Glutamatergic neuron (in vitro differentiated cells): Measurements from ENCODE around the gene HDAC4. TPM values are rescaled to one million over a fixed set of nuclear protein-coding genes. Genes with fewer than 3 reads are reported as not detected.

Source experiments
- DNase-seq: peaks from one replicate; pipeline ENCODE4 v3.0.0; 2022
- H3K27ac Mint-ChIP-seq: one replicate; pipeline ENCODE4 v1.8.0; 2020; ENCODE audit warnings: mild to moderate bottlenecking, mixed read lengths, inconsistent platforms; ENCODE audit not compliant: unreplicated experiment
- H3K27me3 Mint-ChIP-seq: one replicate; pipeline ENCODE4 v1.8.0; 2020; ENCODE audit warnings: mild to moderate bottlenecking, moderate library complexity, mixed read lengths, inconsistent platforms; ENCODE audit not compliant: unreplicated experiment
- H3K36me3 Mint-ChIP-seq: one replicate; pipeline ENCODE4 v1.8.0; 2020; ENCODE audit warnings: mild to moderate bottlenecking, mixed read lengths, inconsistent platforms; ENCODE audit not compliant: unreplicated experiment
- H3K4me1 Mint-ChIP-seq: one replicate; pipeline ENCODE4 v1.8.0; 2020; ENCODE audit warnings: mild to moderate bottlenecking, low read depth, mixed read lengths, inconsistent platforms; ENCODE audit not compliant: unreplicated experiment
- H3K4me3 Mint-ChIP-seq: one replicate; pipeline ENCODE4 v1.8.0; 2020; ENCODE audit warnings: mild to moderate bottlenecking, mixed read lengths, inconsistent platforms; ENCODE audit not compliant: unreplicated experiment
- H3K9me3 Mint-ChIP-seq: one replicate; pipeline ENCODE4 v1.8.0; 2020; ENCODE audit warnings: mild to moderate bottlenecking, moderate library complexity, mixed read lengths, inconsistent platforms; ENCODE audit not compliant: unreplicated experiment
- total RNA-seq: library from RNA; stranded (reverse); fragmentation: NEBNext Ultra II Directional; extraction: Animal tissue kit (Norgen Biotek cat#: 25700); gene quantifications from one replicate; pipeline ENCODE4 v1.2.1, GENCODE V29; 2021; ENCODE audit not compliant: unreplicated experiment
- TF ChIP-seq, protein P1 (sequence below): fragments of 200-600 bp; sonication (generic); IDR thresholded peaks from one replicate; pipeline ENCODE4 v1.5.0; 2021; ENCODE audit not compliant: partially characterized antibody, unreplicated experiment

The HDAC4 gene
- total RNA-seq, 1 donor from 2014 or later = 90.6 TPM

DNA sequence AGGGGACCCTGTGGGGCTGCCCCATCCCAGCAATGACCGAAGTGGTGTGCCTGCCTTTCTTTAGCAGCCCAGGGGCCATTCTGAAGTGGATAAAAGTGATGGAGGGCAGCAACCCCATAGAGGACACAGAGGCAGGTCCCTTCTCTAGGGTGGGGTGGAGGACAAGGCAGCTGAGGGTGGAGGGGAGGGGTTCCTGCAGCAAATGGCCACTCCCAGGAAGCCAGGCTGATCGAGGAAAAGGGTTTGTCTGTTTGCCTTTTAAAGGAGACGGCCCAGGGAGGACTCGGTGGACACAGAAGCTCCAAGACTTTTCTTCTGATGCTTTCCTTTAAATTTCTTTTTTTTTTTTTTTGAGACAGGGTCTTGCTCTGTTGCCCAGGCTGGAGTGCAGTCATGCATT is 280.2 kb downstream of the HDAC4 start:
- Mint-ChIP-seq H3K4me1 (peaks cover 21% of the 10 kb centered on the region), H3K36me3 (peaks cover 16% of the 10 kb centered on the region), H3K27ac (no peak overlapping the region), H3K9me3 (peaks cover 18% of the 10 kb centered on the region), H3K27me3 (peaks cover 22% of the 10 kb centered on the region), H3K4me3 (no peak overlapping the region)
- TF ChIP-seq, protein P1, sequence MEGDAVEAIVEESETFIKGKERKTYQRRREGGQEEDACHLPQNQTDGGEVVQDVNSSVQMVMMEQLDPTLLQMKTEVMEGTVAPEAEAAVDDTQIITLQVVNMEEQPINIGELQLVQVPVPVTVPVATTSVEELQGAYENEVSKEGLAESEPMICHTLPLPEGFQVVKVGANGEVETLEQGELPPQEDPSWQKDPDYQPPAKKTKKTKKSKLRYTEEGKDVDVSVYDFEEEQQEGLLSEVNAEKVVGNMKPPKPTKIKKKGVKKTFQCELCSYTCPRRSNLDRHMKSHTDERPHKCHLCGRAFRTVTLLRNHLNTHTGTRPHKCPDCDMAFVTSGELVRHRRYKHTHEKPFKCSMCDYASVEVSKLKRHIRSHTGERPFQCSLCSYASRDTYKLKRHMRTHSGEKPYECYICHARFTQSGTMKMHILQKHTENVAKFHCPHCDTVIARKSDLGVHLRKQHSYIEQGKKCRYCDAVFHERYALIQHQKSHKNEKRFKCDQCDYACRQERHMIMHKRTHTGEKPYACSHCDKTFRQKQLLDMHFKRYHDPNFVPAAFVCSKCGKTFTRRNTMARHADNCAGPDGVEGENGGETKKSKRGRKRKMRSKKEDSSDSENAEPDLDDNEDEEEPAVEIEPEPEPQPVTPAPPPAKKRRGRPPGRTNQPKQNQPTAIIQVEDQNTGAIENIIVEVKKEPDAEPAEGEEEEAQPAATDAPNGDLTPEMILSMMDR = no peak
- DNase-seq = no peak

DNA sequence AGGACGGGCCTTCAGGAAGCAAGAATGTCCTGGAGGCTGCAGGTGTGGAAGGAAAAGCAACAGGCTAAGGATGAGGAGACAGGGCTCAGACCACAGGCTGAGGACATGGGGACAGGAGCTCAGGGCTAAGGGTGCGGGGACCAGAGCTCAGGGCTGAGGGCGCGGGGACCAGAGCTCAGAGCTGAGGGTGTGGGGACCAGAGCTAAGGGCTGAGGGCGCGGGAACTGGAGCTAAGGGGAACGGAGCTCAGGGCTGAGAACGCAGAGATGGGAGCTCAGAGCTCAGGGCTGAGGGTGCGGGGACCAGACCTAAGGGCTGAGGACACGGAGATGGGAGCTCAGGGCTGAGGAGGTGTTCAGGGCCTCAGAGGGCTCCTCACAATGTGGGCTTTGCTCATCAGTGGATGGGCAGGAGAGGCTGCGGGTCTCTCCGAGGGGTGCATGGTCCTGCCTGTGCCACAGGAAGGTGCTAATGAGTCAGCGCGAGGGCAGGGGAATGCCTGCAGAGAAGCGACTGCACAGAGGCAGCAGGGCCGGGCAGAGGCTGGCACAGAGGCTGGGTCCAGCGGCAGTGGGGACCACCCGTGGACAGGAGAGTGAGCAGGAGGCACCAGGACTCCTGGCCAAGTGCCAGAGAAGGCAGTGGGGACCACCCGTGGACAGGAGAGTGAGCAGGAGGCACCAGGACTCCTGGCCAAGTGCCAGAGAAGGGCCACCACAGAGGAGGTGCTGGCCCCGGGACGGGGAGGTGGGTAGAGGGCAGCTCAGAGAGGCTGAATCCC is 281.3 kb downstream of the HDAC4 start:
- Mint-ChIP-seq H3K36me3 (peaks cover 9% of the 10 kb centered on the region), H3K4me1 (peaks cover 23% of the 10 kb centered on the region), H3K9me3 (peaks cover 18% of the 10 kb centered on the region), H3K27ac (peak overlapping the region; percentile 22), H3K27me3 (peaks cover 18% of the 10 kb centered on the region), H3K4me3 (no peak overlapping the region)
- TF ChIP-seq, protein P1 = no peak
- no peak for DNase-seq

DNA sequence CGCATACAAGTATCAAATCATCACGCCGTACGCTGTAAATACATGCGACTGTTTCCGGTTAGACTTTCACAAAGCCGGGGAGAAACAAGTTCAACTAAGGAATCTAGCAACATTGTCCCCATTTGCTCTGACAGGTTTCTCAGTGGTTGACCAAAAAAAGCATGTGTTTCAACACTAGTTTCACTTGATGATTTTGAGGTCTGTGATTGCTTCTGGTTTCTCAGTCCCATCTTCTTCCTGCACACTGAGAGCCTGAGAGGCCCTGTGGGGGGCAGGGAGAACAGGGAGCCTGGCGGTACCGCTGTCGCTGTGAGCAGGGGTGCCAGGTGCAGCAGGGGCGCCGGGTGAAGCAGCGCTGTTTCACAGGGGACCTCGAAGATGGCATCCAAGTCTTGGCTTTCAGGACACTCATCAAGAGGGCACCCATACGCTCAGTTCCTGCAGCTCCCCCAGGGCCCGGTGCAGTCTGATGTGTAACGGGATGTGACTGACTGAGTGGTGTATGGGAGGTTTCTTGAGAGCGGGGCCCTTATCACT is 282.1 kb downstream of the HDAC4 start:
- H3K36me3 Mint-ChIP-seq = peaks cover 9% of the 10 kb centered on the region

DNA sequence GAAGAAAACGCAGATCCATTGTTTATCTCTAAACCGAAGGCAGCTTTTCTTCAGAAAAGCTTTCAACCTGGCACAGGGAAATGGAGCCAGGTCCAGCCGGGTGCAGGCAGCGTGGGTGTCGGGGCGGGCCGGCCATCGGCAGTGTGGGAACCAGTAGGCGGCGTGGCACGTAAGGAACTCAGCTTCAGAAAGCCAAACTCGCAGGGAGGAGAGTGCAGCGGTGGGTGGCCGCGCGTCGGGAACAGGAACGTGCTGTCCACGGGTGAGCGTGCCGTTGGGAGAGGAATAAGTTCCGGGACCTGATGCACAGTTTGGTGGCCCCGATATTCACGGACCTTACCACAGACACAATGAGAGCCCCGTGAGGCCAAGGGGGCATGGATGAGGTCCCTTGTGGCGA is 282.6 kb downstream of the HDAC4 start:
- H3K27ac Mint-ChIP-seq = no peak overlapping the region
- no peak for DNase-seq
- H3K4me3 Mint-ChIP-seq = no peak overlapping the region
- TF ChIP-seq, protein P1 = no peak
- H3K4me1 Mint-ChIP-seq = peaks cover 22% of the 10 kb centered on the region
- peaks cover 9% of the 10 kb centered on the region for H3K36me3 Mint-ChIP-seq
- H3K27me3 Mint-ChIP-seq = peaks cover 21% of the 10 kb centered on the region
- peaks cover 16% of the 10 kb centered on the region for H3K9me3 Mint-ChIP-seq

More for the DNA sequence above, 282.1 kb downstream of the HDAC4 start:
- H3K4me1 Mint-ChIP-seq = peaks cover 24% of the 10 kb centered on the region
- H3K9me3 Mint-ChIP-seq = peaks cover 16% of the 10 kb centered on the region
- H3K27me3 Mint-ChIP-seq = peaks cover 21% of the 10 kb centered on the region
- TF ChIP-seq, protein P1 = no peak
- H3K27ac Mint-ChIP-seq = no peak overlapping the region
- H3K4me3 Mint-ChIP-seq = no peak overlapping the region
- DNase-seq = no peak

DNA sequence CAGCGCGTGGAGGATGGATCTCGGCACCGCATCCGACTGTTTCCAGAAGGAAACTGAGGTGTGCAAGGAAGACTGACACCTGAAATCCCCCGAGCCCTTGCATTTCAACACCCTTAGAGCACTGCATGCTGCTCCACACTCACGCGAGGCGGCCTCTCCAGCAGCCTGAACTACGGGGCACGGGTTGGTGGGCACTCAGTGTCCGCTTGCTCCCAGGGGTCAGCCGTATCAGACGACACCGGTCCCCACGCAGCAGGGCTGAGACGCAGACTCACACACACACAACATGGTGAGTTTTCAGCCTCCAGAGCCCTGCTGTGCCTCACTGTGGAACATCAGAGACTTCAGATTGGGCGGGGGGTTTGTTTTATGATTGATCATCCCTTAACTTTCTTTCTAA is 283.0 kb downstream of the HDAC4 start:
- DNase-seq = no peak
- Mint-ChIP-seq H3K27ac (no peak overlapping the region), H3K4me1 (peaks cover 20% of the 10 kb centered on the region), H3K4me3 (no peak overlapping the region), H3K9me3 (peaks cover 16% of the 10 kb centered on the region), H3K27me3 (peaks cover 21% of the 10 kb centered on the region), H3K36me3 (peaks cover 9% of the 10 kb centered on the region)
- TF ChIP-seq, protein P1 = no peak
